Measurements from ENCODE around the gene MGAT2.
A peak's percentile ranks its signal among the peaks of the same experiment; 100 is the strongest.

MGAT2 gene

GRCh38 chr14:49593016-49593415 lies 27.6 kb upstream of the MGAT2 start:
- H3K36me3 ChIP-seq (ENCODE audit: control insufficient read depth in 1 of 2, insufficient read depth in 2 of 2, low read length in 2 of 2) = no peaks in the 10 kb centered on the region
- no peak overlapping the region for H3K23ac ChIP-seq (ENCODE audit: low read length)
- no peak overlapping the region for H4K8ac ChIP-seq (ENCODE audit: low read depth, low read length)
- no peak overlapping the region for H4K12ac ChIP-seq (ENCODE audit: low read depth, low read length)
- no peak overlapping the region for H3K14ac ChIP-seq (ENCODE audit: low read length)
- no peak overlapping the region for H2BK5ac ChIP-seq (ENCODE audit: low read depth, low read length, poor library complexity)
- no peaks in the 10 kb centered on the region for H3K4me1 ChIP-seq (ENCODE audit: control insufficient read depth in 1 of 2, insufficient read depth in 2 of 2, low read length in 2 of 2)
- no peak overlapping the region for H3K18ac ChIP-seq (ENCODE audit: low read length)
- H3K4ac ChIP-seq (ENCODE audit: low read depth, low read length) = no peak overlapping the region
- peak in 1 of 2 donors; percentile 35 for DNase-seq
- no peak overlapping the region for H2BK120ac ChIP-seq (ENCODE audit: insufficient read depth, low read length, poor library complexity)
- no peaks in the 10 kb centered on the region for H3K79me1 ChIP-seq (ENCODE audit: low read length)
- no peak overlapping the region for H4K91ac ChIP-seq (ENCODE audit: low read depth, low read length)
- no peak overlapping the region for H2BK12ac ChIP-seq (ENCODE audit: low read length)
- H3K9me3 ChIP-seq (ENCODE audit: insufficient read depth, low read depth, low read length) = no peaks in the 10 kb centered on the region
- no peak overlapping the region for H3K9ac ChIP-seq (ENCODE audit: low read length)
- no CpG with 5 or more reads among the region's 3 CpGs for WGBS (ENCODE audit: extremely low coverage, insufficient coverage, insufficient read length)
- H3K4me3 ChIP-seq (ENCODE audit: low read depth, low read length) = no peak overlapping the region
- no peak overlapping the region for H2AFZ ChIP-seq (ENCODE audit: insufficient read depth, low read length, poor library complexity)
- no peak overlapping the region for H3K27ac ChIP-seq (ENCODE audit: low read depth, low read length)
- no peak overlapping the region for H2AK5ac ChIP-seq (ENCODE audit: low read length)
- H3K4me2 ChIP-seq (ENCODE audit: low read length) = no peak overlapping the region
- H3K79me2 ChIP-seq (ENCODE audit: control insufficient read depth, insufficient read depth, low read length, poor library complexity) = no peaks in the 10 kb centered on the region
- no peaks in the 10 kb centered on the region for H3K27me3 ChIP-seq (ENCODE audit: insufficient read depth, low read length)

- no peak overlapping the region for H3K27ac ChIP-seq (ENCODE audit: low read depth, low read length)
- H2AFZ ChIP-seq (ENCODE audit: insufficient read depth, low read length, poor library complexity) = no peak overlapping the region
- H4K8ac ChIP-seq (ENCODE audit: low read depth, low read length) = no peak overlapping the region
- no peak for DNase-seq
- H3K14ac ChIP-seq (ENCODE audit: low read length) = no peak overlapping the region
- H3K4ac ChIP-seq (ENCODE audit: low read depth, low read length) = no peak overlapping the region
- no CpG with 5 or more reads among the region's 4 CpGs for WGBS (ENCODE audit: extremely low coverage, insufficient coverage, insufficient read length)
- no peak overlapping the region for H3K23ac ChIP-seq (ENCODE audit: low read length)
- no peak overlapping the region for H3K18ac ChIP-seq (ENCODE audit: low read length)
- no peak overlapping the region for H2BK120ac ChIP-seq (ENCODE audit: insufficient read depth, low read length, poor library complexity)
- no peak overlapping the region for H3K9ac ChIP-seq (ENCODE audit: low read length)
- H2BK12ac ChIP-seq (ENCODE audit: low read length) = no peak overlapping the region
- no peaks in the 10 kb centered on the region for H3K36me3 ChIP-seq (ENCODE audit: control insufficient read depth in 1 of 2, insufficient read depth in 2 of 2, low read length in 2 of 2)
- H3K4me3 ChIP-seq (ENCODE audit: low read depth, low read length) = no peak overlapping the region
- H2AK5ac ChIP-seq (ENCODE audit: low read length) = no peak overlapping the region
- peaks cover 13% of the 10 kb centered on the region for H3K79me1 ChIP-seq (ENCODE audit: low read length)
- no peaks in the 10 kb centered on the region for H3K4me1 ChIP-seq (ENCODE audit: control insufficient read depth in 1 of 2, insufficient read depth in 2 of 2, low read length in 2 of 2)
- H3K79me2 ChIP-seq (ENCODE audit: control insufficient read depth, insufficient read depth, low read length, poor library complexity) = peaks cover 10% of the 10 kb centered on the region
- H4K12ac ChIP-seq (ENCODE audit: low read depth, low read length) = no peak overlapping the region
- no peaks in the 10 kb centered on the region for H3K9me3 ChIP-seq (ENCODE audit: insufficient read depth, low read depth, low read length)
- no peak overlapping the region for H3K4me2 ChIP-seq (ENCODE audit: low read length)
- no peaks in the 10 kb centered on the region for H3K27me3 ChIP-seq (ENCODE audit: insufficient read depth, low read length)
- no peak overlapping the region for H4K91ac ChIP-seq (ENCODE audit: low read depth, low read length)
- no peak overlapping the region for H2BK5ac ChIP-seq (ENCODE audit: low read depth, low read length, poor library complexity)
Measured at GRCh38 chr14:49594347-49595091, 26.1 kb upstream of the MGAT2 start.

GRCh38 chr14:49598189-49598484 lies 22.5 kb upstream of the MGAT2 start:
- Histone ChIP-seq H2BK120ac (ENCODE audit: insufficient read depth, low read length, poor library complexity) (peak overlapping the region; percentile 44), H4K12ac (ENCODE audit: low read depth, low read length) (peak overlapping the region; percentile 94), H4K91ac (ENCODE audit: low read depth, low read length) (peak overlapping the region; percentile 89), H3K4me3 (ENCODE audit: low read depth, low read length) (peak overlapping the region; percentile 85), H3K27me3 (ENCODE audit: insufficient read depth, low read length) (no peaks in the 10 kb centered on the region), H3K18ac (ENCODE audit: low read length) (peak overlapping the region; percentile 93), H4K8ac (ENCODE audit: low read depth, low read length) (peak overlapping the region; percentile 96), H3K36me3 (ENCODE audit: control insufficient read depth in 1 of 2, insufficient read depth in 2 of 2, low read length in 2 of 2) (peaks cover 0 to 2% of the 10 kb centered on the region in 2 experiments), H2AK5ac (ENCODE audit: low read length) (no peak overlapping the region), H3K79me2 (ENCODE audit: control insufficient read depth, insufficient read depth, low read length, poor library complexity) (peaks cover 10% of the 10 kb centered on the region), H3K9ac (ENCODE audit: low read length) (peak overlapping the region; percentile 85), H3K9me3 (ENCODE audit: insufficient read depth, low read depth, low read length) (no peaks in the 10 kb centered on the region), H3K27ac (ENCODE audit: low read depth, low read length) (peak overlapping the region; percentile 95), H3K79me1 (ENCODE audit: low read length) (peaks cover 16% of the 10 kb centered on the region), H3K23ac (ENCODE audit: low read length) (no peak overlapping the region), H3K4me2 (ENCODE audit: low read length) (peak overlapping the region; percentile 97), H2BK5ac (ENCODE audit: low read depth, low read length, poor library complexity) (peak overlapping the region; percentile 95), H2BK12ac (ENCODE audit: low read length) (peak overlapping the region; percentile 37), H3K4ac (ENCODE audit: low read depth, low read length) (peak overlapping the region; percentile 57), H2AFZ (ENCODE audit: insufficient read depth, low read length, poor library complexity) (peak overlapping the region; percentile 99), H3K4me1 (ENCODE audit: control insufficient read depth in 1 of 2, insufficient read depth in 2 of 2, low read length in 2 of 2) (no peaks in the 10 kb centered on the region), H3K14ac (ENCODE audit: low read length) (peak overlapping the region; percentile 85)
- WGBS (ENCODE audit: extremely low coverage, insufficient coverage, insufficient read length) = no CpG with 5 or more reads among the region's 15 CpGs
- no peak for DNase-seq

GRCh38 chr14:49598485-49599300 lies 21.9 kb upstream of the MGAT2 start, which contains the start of gene LRR1:
TSS of gene LRR1 (plus strand) at chr14:49598940. CDS start at chr14:49599021, 81 bp downstream.
- Histone ChIP-seq H3K23ac (ENCODE audit: low read length) (no peak within 1 kb of the TSS), H3K18ac (ENCODE audit: low read length) (peak within 1 kb of the TSS; percentile 93), H2AK5ac (ENCODE audit: low read length) (peak within 1 kb of the TSS; percentile 33), H3K4me1 (ENCODE audit: control insufficient read depth in 1 of 2, insufficient read depth in 2 of 2, low read length in 2 of 2) (no peaks in the 10 kb centered on the region), H4K91ac (ENCODE audit: low read depth, low read length) (peak within 1 kb of the TSS; percentile 89), H2BK5ac (ENCODE audit: low read depth, low read length, poor library complexity) (peak within 1 kb of the TSS; percentile 95), H4K12ac (ENCODE audit: low read depth, low read length) (peak within 1 kb of the TSS; percentile 94), H3K4me3 (ENCODE audit: low read depth, low read length) (peak within 1 kb of the TSS; percentile 85), H4K8ac (ENCODE audit: low read depth, low read length) (peak within 1 kb of the TSS; percentile 96), H3K9ac (ENCODE audit: low read length) (peak within 1 kb of the TSS; percentile 85), H2BK120ac (ENCODE audit: insufficient read depth, low read length, poor library complexity) (peak within 1 kb of the TSS; percentile 44), H3K4me2 (ENCODE audit: low read length) (peak within 1 kb of the TSS; percentile 98), H3K9me3 (ENCODE audit: insufficient read depth, low read depth, low read length) (no peaks in the 10 kb centered on the region), H3K4ac (ENCODE audit: low read depth, low read length) (peak within 1 kb of the TSS; percentile 57), H3K79me1 (ENCODE audit: low read length) (peaks cover 16% of the 10 kb centered on the region), H3K79me2 (ENCODE audit: control insufficient read depth, insufficient read depth, low read length, poor library complexity) (peaks cover 10% of the 10 kb centered on the region), H3K36me3 (ENCODE audit: control insufficient read depth in 1 of 2, insufficient read depth in 2 of 2, low read length in 2 of 2) (peaks cover 0 to 2% of the 10 kb centered on the region in 2 experiments), H3K27ac (ENCODE audit: low read depth, low read length) (peak within 1 kb of the TSS; percentile 95), H3K14ac (ENCODE audit: low read length) (peak within 1 kb of the TSS; percentile 85), H2BK12ac (ENCODE audit: low read length) (peak within 1 kb of the TSS; percentile 37), H3K27me3 (ENCODE audit: insufficient read depth, low read length) (no peaks in the 10 kb centered on the region), H2AFZ (ENCODE audit: insufficient read depth, low read length, poor library complexity) (peak within 1 kb of the TSS; percentile 99)
- no CpG with 5 or more reads among the region's 77 CpGs for WGBS (ENCODE audit: extremely low coverage, insufficient coverage, insufficient read length)
- DNase-seq = peak; percentile 85 to 89
